Loucy (cell line): ENCODE measurements around the gene DUSP7.

Experiments
- H2AFZ ChIP-seq: fragments of 200-600 bp; sonication (generic); 2 replicates; pipeline ENCODE4 v1.6.0; 2016; ENCODE audit warnings: antibody characterized with exemption, mild to moderate bottlenecking, low read length, moderate library complexity
- H3F3A ChIP-seq: fragments of 200-600 bp; 2 replicates; pipeline ENCODE4 v1.6.0; 2016; ENCODE audit warnings: antibody characterized with exemption, low read depth, mild to moderate bottlenecking
- H3K27me3 ChIP-seq: fragments of 200-600 bp; sonication (generic); 2 replicates; pipeline ENCODE4 v1.6.1; 2014; ENCODE audit warnings: low read length, mild to moderate bottlenecking; ENCODE audit not compliant: insufficient read depth, poor library complexity, severe bottlenecking
- H3K36me3 ChIP-seq: fragments of 200-600 bp; sonication (generic); 2 replicates; pipeline ENCODE4 v1.6.1; 2016; ENCODE audit warnings: low read length; ENCODE audit not compliant: insufficient read depth
- H3K4me1 ChIP-seq: fragments of 200-600 bp; sonication (generic); 2 replicates; pipeline ENCODE4 v1.5.1; 2014; ENCODE audit warnings: low read length, mild to moderate bottlenecking; ENCODE audit not compliant: insufficient read depth, poor library complexity, severe bottlenecking
- H3K4me2 ChIP-seq: fragments of 200-600 bp; sonication (generic); 2 replicates; pipeline ENCODE4 v1.6.0; 2014; ENCODE audit warnings: antibody characterized with exemption, low read length, low read depth, mild to moderate bottlenecking; ENCODE audit not compliant: poor library complexity, severe bottlenecking
- H3K4me3 ChIP-seq: fragments of 200-600 bp; sonication (generic); 2 replicates; pipeline ENCODE4 v1.5.1; 2014; ENCODE audit warnings: low read length, mild to moderate bottlenecking, mixed read lengths; ENCODE audit not compliant: poor library complexity, severe bottlenecking
- H3K79me2 ChIP-seq: fragments of 200-600 bp; sonication (generic); 2 replicates; pipeline ENCODE4 v1.6.1; 2014; ENCODE audit warnings: low read length; ENCODE audit not compliant: insufficient read depth
- H3K9ac ChIP-seq: fragments of 200-600 bp; sonication (generic); 2 replicates; pipeline ENCODE4 v1.6.0; 2014; ENCODE audit warnings: mild to moderate bottlenecking, low read depth, low read length, moderate library complexity; ENCODE audit not compliant: poor library complexity, severe bottlenecking
- H3K9me2 ChIP-seq: fragments of 200-600 bp; sonication (generic); replicated peaks from 2 replicates; pipeline ENCODE4 v1.6.1; 2016; ENCODE audit warnings: low read depth, low read length, mixed read lengths
- H3K9me3 ChIP-seq: fragments of 200-600 bp; sonication (generic); 2 replicates; pipeline ENCODE4 v1.6.1; 2014; ENCODE audit warnings: mild to moderate bottlenecking, antibody characterized with exemption, low read length, low read depth; ENCODE audit not compliant: insufficient read depth
- H4K20me1 ChIP-seq: fragments of 200-600 bp; sonication (generic); 2 replicates; pipeline ENCODE4 v1.6.0; 2014; ENCODE audit warnings: antibody characterized with exemption, low read length, mild to moderate bottlenecking; ENCODE audit not compliant: insufficient read depth, poor library complexity, severe bottlenecking
- CTCF ChIP-seq: fragments of 200-600 bp; sonication (generic); conservative IDR thresholded peaks from 2 replicates; pipeline ENCODE4 v1.5.1; 2014; ENCODE audit warnings: mild to moderate bottlenecking, antibody characterized with exemption, low read length
- EZH2phosphoT487 ChIP-seq: fragments of 200-600 bp; IDR thresholded peaks from 2 replicates; pipeline ENCODE4 v1.6.1; 2018; ENCODE audit warnings: antibody characterized with exemption, mild to moderate bottlenecking, moderate library complexity, borderline replicate concordance

The DUSP7 gene

GRCh38 chr3:52094571-52095485 is 38.5 kb upstream of the DUSP7 start:
- Histone ChIP-seq H3K79me2 (no peaks in the 10 kb centered on the region), H2AFZ (no peak overlapping the region), H3K9ac (no peak overlapping the region), H3K9me2 (no peaks in the 10 kb centered on the region), H3K27me3 (no peaks in the 10 kb centered on the region), H3K4me1 (no peaks in the 10 kb centered on the region), H3F3A (no peaks in the 10 kb centered on the region), H3K4me2 (no peak overlapping the region), H4K20me1 (no peaks in the 10 kb centered on the region), H3K36me3 (peaks cover 85% of the 10 kb centered on the region; the same call in 1 of the 2 replicates), H3K4me3 (no peak overlapping the region), H3K9me3 (no peaks in the 10 kb centered on the region)
- TF ChIP-seq EZH2phosphoT487 = no peak

- no peak overlapping the region for H3K4me3 ChIP-seq
- no peaks in the 10 kb centered on the region for H3K27me3 ChIP-seq
- no peaks in the 10 kb centered on the region for H3F3A ChIP-seq
- H3K36me3 ChIP-seq = peaks cover 82% of the 10 kb centered on the region; the same call in 1 of the 2 replicates
- peaks cover 4% of the 10 kb centered on the region for H3K4me1 ChIP-seq
- no peaks in the 10 kb centered on the region for H3K9me3 ChIP-seq
- TF ChIP-seq CTCF (no peak), EZH2phosphoT487 (no peak)
- no peak overlapping the region for H3K4me2 ChIP-seq
- no peaks in the 10 kb centered on the region for H4K20me1 ChIP-seq
- no peaks in the 10 kb centered on the region for H3K9me2 ChIP-seq
- H2AFZ ChIP-seq = no peak overlapping the region
- no peak overlapping the region for H3K9ac ChIP-seq
- no peaks in the 10 kb centered on the region for H3K79me2 ChIP-seq
Observed at GRCh38 chr3:52093756-52094545, 37.6 kb upstream of the DUSP7 start.

GRCh38 chr3:52092891-52093290 is 36.5 kb upstream of the DUSP7 start:
- Histone ChIP-seq H3K79me2 (no peaks in the 10 kb centered on the region), H3K4me2 (no peak overlapping the region), H3K9ac (no peak overlapping the region), H3K9me2 (no peaks in the 10 kb centered on the region), H3K4me3 (no peak overlapping the region), H3K4me1 (peaks cover 14% of the 10 kb centered on the region), H3K27me3 (no peaks in the 10 kb centered on the region), H3K36me3 (peaks cover 76% of the 10 kb centered on the region; the same call in 1 of the 2 replicates), H3K9me3 (no peaks in the 10 kb centered on the region), H2AFZ (no peak overlapping the region), H3F3A (no peaks in the 10 kb centered on the region), H4K20me1 (no peaks in the 10 kb centered on the region)
- TF ChIP-seq EZH2phosphoT487 = no peak
- TF ChIP-seq CTCF = no peak
